Measurements from ENCODE around the gene CYP2C18.
"Not testable (repeated sequence)": the region's sequence is repeated elsewhere in the genome, so short reads cannot be mapped to it uniquely, and the experiment has no call there.

Gene CYP2C18

GRCh38 chr10:94747838-94748237 is 64.3 kb downstream of the CYP2C18 start:
- no peak for DNase-seq

- no peak for DNase-seq
Observed at GRCh38 chr10:94757916-94758315, 74.4 kb downstream of the CYP2C18 start.

GRCh38 chr10:94760586-94761178 is 77.2 kb downstream of the CYP2C18 start:
- DNase-seq, result no peak

- no peak for DNase-seq
Observed at GRCh38 chr10:94762393-94762792, 78.9 kb downstream of the CYP2C18 start, which contains the start of gene CYP2C19. TSS of gene CYP2C19 (plus strand) at chr10:94762681. CDS start at chr10:94762706, 25 bp downstream.

GRCh38 chr10:94775425-94775824 is 91.9 kb downstream of the CYP2C18 start:
- DNase-seq, result not testable (repeated sequence)

- DNase-seq, result no peak
Observed at GRCh38 chr10:94777886-94778458, 94.4 kb downstream of the CYP2C18 start.

GRCh38 chr10:94780844-94781243 is 97.3 kb downstream of the CYP2C18 start:
- no peak for DNase-seq

GRCh38 chr10:94784256-94784655 is 100.7 kb downstream of the CYP2C18 start:
- no peak for DNase-seq

GRCh38 chr10:94785211-94785610 is 101.7 kb downstream of the CYP2C18 start:
- DNase-seq, result no peak

Data from fibroblast of skin of abdomen (primary cell).